Aorta (tissue), 5 donors: ENCODE results near the gene FAM163B. TPM values are rescaled to one million over a fixed set of nuclear protein-coding genes. Genes with fewer than 3 reads are reported as not detected.

Source experiments
- ATAC-seq: fragments of 200-7000 bp; cut with Tn5 transposase; one replicate; pipeline ENCODE4 v1.9.1; 2022; ENCODE audit warnings: moderate library complexity; ENCODE audit not compliant: low FRiP score
- DNase-seq, 2 donors: peaks; one replicate each; pipeline ENCODE4 v3.0.0-alpha.2; 2020
- H3K27ac ChIP-seq, 2 donors: one replicate each; pipeline ENCODE4 v1.5.1; 2013; ENCODE audit warnings: low read length in 2 of 2, mild to moderate bottlenecking in 2 of 2, moderate library complexity in 2 of 2, control low read depth in 1 of 2, inconsistent platforms in 1 of 2, low read depth in 1 of 2
- H3K27me3 ChIP-seq, 2 donors: one replicate each; pipeline ENCODE4 v1.6.1; 2013; ENCODE audit warnings: control low read depth in 1 of 2, low read length in 1 of 2, mild to moderate bottlenecking in 1 of 2, moderate library complexity in 1 of 2; ENCODE audit not compliant: insufficient read depth in 2 of 2, control insufficient read depth in 1 of 2
- H3K36me3 ChIP-seq, 2 donors: one replicate each; pipeline ENCODE4 v1.6.1; 2013; ENCODE audit warnings: control low read depth in 1 of 2, low read length in 1 of 2, mild to moderate bottlenecking in 1 of 2; ENCODE audit not compliant: insufficient read depth in 2 of 2, control insufficient read depth in 1 of 2
- H3K4me1 ChIP-seq, 2 donors: one replicate each; pipeline ENCODE4 v1.6.1; 2013; ENCODE audit warnings: low read length in 2 of 2, control low read depth in 1 of 2, mild to moderate bottlenecking in 1 of 2, moderate library complexity in 1 of 2; ENCODE audit not compliant: insufficient read depth in 2 of 2, control insufficient read depth in 1 of 2
- H3K4me3 ChIP-seq, 2 donors: one replicate each; pipeline ENCODE4 v1.5.1; 2013; ENCODE audit warnings: low read length in 2 of 2, control low read depth in 1 of 2, mild to moderate bottlenecking in 1 of 2
- H3K9me3 ChIP-seq: one replicate; pipeline ENCODE4 v1.6.1; 2013; ENCODE audit warnings: mild to moderate bottlenecking, low read length; ENCODE audit not compliant: control insufficient read depth
- WGBS, 2 donors: extraction: QIAGEN DNeasy Blood & Tissue Kit; methylation state at CpG; one replicate each; pipeline ENCODE4 v1.1.7; 2013; 5-methylcytosine and 5-hydroxymethylcytosine counted together
- intact Hi-C, 2 donors: fragments of 100-400 bp; cut with DNase I; formaldehyde crosslinking; loops; one replicate each; pipeline versions ENCODE4 v1.14.2 to v1.15.0; 2022
- polyA plus RNA-seq, 2 donors: library from polyadenylated mRNA; stranded (reverse); fragments of 200-250 nt; gene quantifications; one replicate each; pipeline ENCODE4 v1.2.3, GENCODE V29; 2013
- total RNA-seq, 2 donors: library from RNA; stranded (reverse); fragmentation: NEBNext Ultra II Directional; extraction: Animal tissue kit (Norgen Biotek cat#: 25700); gene quantifications; one replicate each; pipeline ENCODE4 v1.2.1, GENCODE V29; 2021
- donor health status: healthy with polysubstance abuse.
- donor health status: Bipolar disorder and iron deficiency.
- donor health status: DM: no; HTN: no; CAD: no.
- donor health status: DM: no; HTN: no; CAD: no.
- donor health status: DM: yes; HTN: yes; CAD: no.

FAM163B gene
- total and polyA plus RNA-seq, 4 donors, result not detected

DNA sequence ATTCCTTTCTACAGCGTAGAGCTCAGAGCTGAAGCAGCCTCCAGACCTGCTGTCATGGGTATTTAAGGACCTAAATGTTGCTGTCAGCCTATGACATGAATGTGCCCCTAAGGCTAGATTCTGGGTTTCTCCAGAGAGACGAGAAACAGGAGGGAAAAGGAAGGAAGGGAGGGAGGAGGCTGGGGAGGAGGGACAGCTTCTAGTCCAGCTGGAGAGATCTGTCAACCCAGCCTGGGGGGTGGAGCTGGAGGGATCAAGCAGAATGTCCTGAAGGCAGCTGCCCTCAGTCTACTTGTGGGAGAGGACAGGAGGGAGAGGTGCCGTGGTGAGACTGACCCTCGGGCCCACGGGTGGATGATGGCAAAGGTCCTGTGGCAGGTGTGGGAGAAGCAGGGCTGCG, 25.9 kb upstream of the FAM163B start:
- 51 to 55% methylated on average over 6 of the region's 6 CpGs for WGBS, 2 donors
- Histone ChIP-seq H3K9me3 (no peaks in the 10 kb centered on the region), H3K4me1 (no peaks in the 10 kb centered on the region), H3K27ac (no peak overlapping the region), H3K4me3 (no peak overlapping the region), H3K27me3 (no peaks in the 10 kb centered on the region), H3K36me3 (no peaks in the 10 kb centered on the region)
- intact Hi-C loops, result no loop called here
- ATAC-seq (no peak), DNase-seq (no peak)

DNA sequence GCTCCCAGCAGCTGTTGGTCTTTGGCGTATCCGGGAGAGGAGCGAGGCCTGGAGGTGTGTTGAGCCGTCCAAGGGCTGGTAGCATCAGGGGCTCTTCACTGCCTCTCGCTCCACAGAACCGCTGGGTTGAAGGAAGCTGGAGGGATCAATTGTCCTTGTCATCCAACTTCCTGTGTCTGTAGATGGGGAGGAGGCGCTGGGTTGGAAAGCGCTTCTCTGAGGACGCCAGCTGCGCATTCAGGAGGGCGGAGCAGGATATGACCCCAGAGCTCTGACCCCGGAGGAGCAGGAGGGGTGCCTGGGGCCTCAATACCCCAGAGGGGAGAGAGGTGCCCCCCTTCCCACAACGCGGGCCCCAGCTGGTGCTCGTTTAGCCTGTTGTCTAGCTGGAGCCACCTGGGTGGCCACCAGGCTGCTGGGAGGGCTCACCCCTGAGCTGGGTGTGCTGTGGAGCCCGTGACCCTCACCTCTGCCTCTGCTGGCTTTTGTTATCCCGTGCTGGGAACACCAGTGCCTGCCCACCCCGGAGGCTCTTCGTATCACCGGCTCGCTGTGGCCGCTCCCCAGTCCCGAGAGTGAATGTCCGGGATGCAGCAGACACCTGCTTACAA, 25.0 kb upstream of the FAM163B start:
- no peaks in the 10 kb centered on the region for H3K27me3 ChIP-seq
- 31 to 39% methylated on average over 24 of the region's 24 CpGs for WGBS, 2 donors
- no peak for DNase-seq
- no peak for ATAC-seq
- no peaks in the 10 kb centered on the region for H3K36me3 ChIP-seq
- H3K4me3 ChIP-seq, result no peak overlapping the region
- intact Hi-C loops, result no loop called here
- no peaks in the 10 kb centered on the region for H3K9me3 ChIP-seq
- no peak overlapping the region for H3K27ac ChIP-seq
- no peaks in the 10 kb centered on the region for H3K4me1 ChIP-seq

DNA sequence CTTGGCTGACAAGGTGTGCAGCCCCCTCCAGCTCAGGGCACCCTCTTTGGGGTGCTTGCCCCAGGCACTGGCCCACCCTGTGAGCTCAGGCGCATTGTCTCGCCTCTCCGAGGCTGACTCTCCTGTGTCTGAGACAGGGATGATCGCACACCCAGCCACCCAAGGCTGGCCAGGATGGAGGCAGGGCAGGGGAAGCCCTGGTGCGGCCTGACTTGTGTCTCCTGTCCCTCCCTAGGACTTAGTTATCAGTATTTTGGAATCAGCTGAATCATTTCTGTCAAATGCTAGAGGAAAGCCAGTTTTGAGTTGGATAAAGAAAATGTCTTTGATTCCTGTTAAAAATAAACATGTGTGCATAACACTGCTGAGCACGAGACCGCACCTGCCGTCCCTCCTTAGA, 24.5 kb upstream of the FAM163B start:
- intact Hi-C loops, result no loop called here
- ATAC-seq (no peak), DNase-seq (no peak)
- H3K36me3 ChIP-seq, result no peaks in the 10 kb centered on the region
- H3K4me3 ChIP-seq, result no peak overlapping the region
- H3K4me1 ChIP-seq, result no peaks in the 10 kb centered on the region
- no peak overlapping the region for H3K27ac ChIP-seq
- no peaks in the 10 kb centered on the region for H3K27me3 ChIP-seq
- no peaks in the 10 kb centered on the region for H3K9me3 ChIP-seq
- 47 to 51% methylated on average over 8 of the region's 8 CpGs for WGBS, 2 donors

DNA sequence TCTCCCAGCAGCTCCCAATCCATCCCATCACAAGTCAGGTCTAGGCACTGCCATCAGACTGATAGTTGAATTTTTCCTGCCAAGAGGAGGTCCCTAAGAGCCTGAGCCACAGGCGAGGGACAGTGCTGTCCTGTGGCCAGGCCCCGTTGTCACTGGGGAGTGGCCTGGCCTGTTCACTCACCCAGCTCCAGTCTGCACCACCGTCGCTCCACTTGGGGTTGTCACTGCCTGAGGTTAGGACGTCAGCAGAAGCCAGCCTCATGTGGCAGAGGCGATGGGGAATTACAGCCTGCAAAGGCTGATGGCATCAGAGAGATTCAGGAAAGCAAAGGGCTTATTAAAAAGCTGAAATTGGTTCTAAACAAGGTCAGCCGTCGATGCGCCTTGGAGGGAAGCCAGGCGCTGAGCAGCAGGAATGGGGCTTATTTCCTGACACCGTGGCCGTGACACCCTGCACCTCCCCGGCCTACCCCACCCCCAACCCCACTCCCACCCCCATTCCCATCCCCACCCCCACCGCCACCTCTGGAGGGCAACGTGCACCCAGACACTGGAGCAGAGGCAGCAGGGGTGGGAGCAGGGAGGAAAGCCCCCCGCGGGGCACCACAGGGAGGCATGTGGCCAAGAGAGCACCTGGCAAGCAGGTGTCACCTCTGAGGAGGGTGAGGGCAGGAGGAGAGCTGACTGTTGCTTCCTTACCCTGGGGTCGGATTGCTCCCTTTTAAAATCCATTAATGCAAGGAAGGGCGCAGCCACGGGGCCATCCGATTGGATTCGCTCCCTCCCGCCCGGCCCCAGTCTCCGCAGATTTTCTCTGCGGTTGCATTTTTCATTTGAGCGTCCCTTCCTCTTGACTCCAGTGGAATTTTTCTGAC, 23.9 kb upstream of the FAM163B start:
- Histone ChIP-seq H3K4me1 (no peaks in the 10 kb centered on the region), H3K9me3 (no peaks in the 10 kb centered on the region), H3K36me3 (no peaks in the 10 kb centered on the region), H3K27me3 (no peaks in the 10 kb centered on the region), H3K27ac (no peak overlapping the region), H3K4me3 (no peak overlapping the region)
- WGBS, 2 donors, result 53 to 58% methylated on average over 27 of the region's 27 CpGs
- ATAC-seq, result no peak
- no peak for DNase-seq
- intact Hi-C loops, result no loop called here

DNA sequence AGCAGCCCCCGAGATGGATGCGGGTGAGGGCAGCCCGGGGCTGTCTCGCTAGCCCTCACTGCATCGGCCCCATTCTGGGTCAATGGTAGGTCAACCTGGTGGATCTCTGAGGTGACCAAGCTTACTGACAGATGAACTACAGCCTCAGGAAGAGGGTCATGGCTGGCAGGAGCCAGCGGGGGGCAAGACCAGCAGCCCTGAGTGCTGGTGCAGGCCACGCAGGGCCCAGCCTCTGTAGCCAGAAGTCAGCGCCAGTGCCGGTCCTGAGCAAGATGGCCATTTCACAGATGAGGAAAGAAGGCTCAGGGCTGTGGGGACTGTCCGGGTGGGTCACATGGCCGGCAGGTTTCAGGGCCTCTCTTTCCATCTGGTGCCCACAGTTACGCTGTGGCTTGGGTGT, 21.9 kb upstream of the FAM163B start:
- Histone ChIP-seq H3K9me3 (no peaks in the 10 kb centered on the region), H3K27ac (no peak overlapping the region), H3K4me3 (no peak overlapping the region), H3K4me1 (no peaks in the 10 kb centered on the region), H3K27me3 (no peaks in the 10 kb centered on the region), H3K36me3 (no peaks in the 10 kb centered on the region)
- ATAC-seq (no peak), DNase-seq (no peak)
- 91 to 92% methylated on average over 12 of the region's 12 CpGs for WGBS, 2 donors
- intact Hi-C loops, result no loop called here

DNA sequence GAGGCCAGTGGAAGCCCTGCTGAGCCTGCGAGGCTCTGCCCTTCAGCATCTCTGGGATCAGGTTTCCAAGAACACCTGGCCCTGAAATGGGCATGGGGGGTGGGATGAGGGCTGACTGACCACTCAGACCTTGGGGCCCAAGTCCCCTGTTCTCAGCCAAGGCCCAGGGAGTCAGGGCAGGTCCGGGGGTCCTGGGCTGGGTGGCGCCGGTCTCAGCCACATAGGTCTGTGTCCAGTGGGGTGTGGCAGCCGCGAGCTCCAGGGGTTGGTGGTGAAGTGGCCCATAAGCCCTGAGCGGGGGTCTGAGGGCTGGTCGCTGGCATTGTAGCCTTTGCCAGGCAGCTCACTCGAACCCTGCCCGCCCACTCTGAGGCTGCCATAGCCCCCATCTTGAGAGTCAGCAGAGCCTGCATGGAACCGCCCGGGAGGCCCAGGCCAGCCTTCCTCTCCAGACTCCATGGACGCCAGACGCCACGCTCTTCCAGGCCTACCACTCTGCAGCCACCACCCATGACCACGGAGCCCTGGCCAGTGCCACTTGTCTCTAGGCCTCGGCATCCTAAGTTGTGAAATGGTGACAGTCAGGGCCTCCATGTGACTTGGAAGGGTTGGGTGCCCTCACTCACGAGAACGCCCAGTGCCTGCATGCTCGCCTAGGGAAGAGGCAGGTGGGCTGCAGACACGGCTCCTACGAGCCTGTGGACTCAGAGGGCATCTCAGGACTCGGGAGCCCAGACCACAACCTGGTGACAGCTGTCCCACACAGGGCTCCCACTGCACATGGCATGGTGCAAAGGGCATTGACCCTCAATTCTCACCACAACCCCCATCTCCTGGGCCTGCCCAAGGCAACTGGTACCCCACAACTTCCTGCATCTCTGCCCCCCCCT, 20.3 kb upstream of the FAM163B start:
- ATAC-seq, result no peak
- Histone ChIP-seq H3K9me3 (peaks cover 6% of the 10 kb centered on the region), H3K36me3 (no peaks in the 10 kb centered on the region), H3K4me3 (no peak overlapping the region), H3K27me3 (no peaks in the 10 kb centered on the region), H3K27ac (no peak overlapping the region), H3K4me1 (no peaks in the 10 kb centered on the region)
- intact Hi-C loops, result no loop called here
- DNase-seq, result no peak
- 87 to 89% methylated on average over 23 of the region's 23 CpGs for WGBS, 2 donors

DNA sequence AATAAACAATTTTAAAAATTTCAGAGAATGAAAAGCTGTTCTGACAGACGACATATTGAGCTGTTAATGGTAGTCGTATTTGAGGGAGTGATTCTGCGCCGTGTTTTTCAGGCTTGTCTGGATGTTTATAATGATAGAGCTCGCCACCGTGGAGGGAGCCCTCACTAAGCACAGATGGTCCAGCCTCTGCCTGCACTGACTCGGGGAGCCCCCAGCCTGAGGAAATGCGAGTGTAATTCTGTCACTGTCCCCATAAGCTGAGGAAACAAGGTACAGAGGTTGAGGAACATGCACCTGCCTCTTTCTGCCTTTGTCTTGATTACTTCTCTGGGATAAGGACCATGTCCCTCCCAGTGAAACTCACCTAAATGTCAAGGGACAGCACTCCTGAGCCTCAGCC, 19.6 kb upstream of the FAM163B start:
- H3K27ac ChIP-seq, result no peak overlapping the region
- H3K36me3 ChIP-seq, result no peaks in the 10 kb centered on the region
- H3K4me3 ChIP-seq, result no peak overlapping the region
- no peaks in the 10 kb centered on the region for H3K4me1 ChIP-seq
- no peak for DNase-seq
- ATAC-seq, result no peak
- peaks cover 6% of the 10 kb centered on the region for H3K9me3 ChIP-seq
- 75 to 76% methylated on average over 8 of the region's 8 CpGs for WGBS, 2 donors
- intact Hi-C loops, result no loop called here
- no peaks in the 10 kb centered on the region for H3K27me3 ChIP-seq

DNA sequence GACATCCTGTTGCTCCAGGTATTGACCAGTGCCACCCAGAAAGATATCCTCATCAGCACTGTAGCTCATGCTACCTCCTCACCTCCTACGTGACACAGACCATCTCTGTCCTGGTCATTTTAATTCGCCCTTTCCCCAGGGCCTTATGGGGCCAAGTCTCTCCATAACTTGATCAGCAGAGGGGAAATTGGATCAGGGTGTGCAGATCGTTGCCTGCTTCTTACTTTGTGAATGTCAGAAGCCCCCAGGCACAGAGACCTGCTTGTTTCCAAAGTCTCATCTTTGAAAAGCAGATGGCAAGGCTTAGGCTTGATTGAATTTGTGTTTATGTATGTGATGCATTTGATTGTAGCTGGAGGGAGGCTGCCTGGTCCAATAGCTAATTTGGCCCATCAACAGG, 18.2 kb upstream of the FAM163B start:
- Histone ChIP-seq H3K27ac (no peak overlapping the region), H3K27me3 (no peaks in the 10 kb centered on the region), H3K9me3 (peaks cover 6% of the 10 kb centered on the region), H3K4me1 (no peaks in the 10 kb centered on the region), H3K36me3 (no peaks in the 10 kb centered on the region), H3K4me3 (no peak overlapping the region)
- DNase-seq (no peak), ATAC-seq (no peak)
- WGBS, 2 donors, result 75% methylated on average over 3 of the region's 3 CpGs
- intact Hi-C loops, result no loop called here
